Osteocyte (in vitro differentiated cells): ENCODE measurements around the gene TMEM178B. TPM values are rescaled to one million over a fixed set of nuclear protein-coding genes. Genes with fewer than 3 reads are reported as not detected.

Experiments used
- DNase-seq: peaks from one replicate; pipeline ENCODE4 v3.0.0; 2021; ENCODE audit warnings: mixed read lengths; ENCODE audit not compliant: unreplicated experiment; ENCODE audit errors: extremely low spot score
- H3K27ac Mint-ChIP-seq: one replicate; pipeline ENCODE4 v1.8.0; 2021; ENCODE audit warnings: mild to moderate bottlenecking, mixed read lengths; ENCODE audit not compliant: unreplicated experiment
- H3K27me3 Mint-ChIP-seq: one replicate; pipeline ENCODE4 v1.8.0; 2021; ENCODE audit warnings: mixed read lengths; ENCODE audit not compliant: unreplicated experiment
- H3K36me3 Mint-ChIP-seq: one replicate; pipeline ENCODE4 v1.8.0; 2021; ENCODE audit warnings: mixed read lengths; ENCODE audit not compliant: unreplicated experiment
- H3K4me1 Mint-ChIP-seq: one replicate; pipeline ENCODE4 v1.8.0; 2021; ENCODE audit warnings: mixed read lengths; ENCODE audit not compliant: unreplicated experiment
- H3K4me3 Mint-ChIP-seq: one replicate; pipeline ENCODE4 v1.8.0; 2021; ENCODE audit warnings: mild to moderate bottlenecking, moderate library complexity, mixed read lengths; ENCODE audit not compliant: unreplicated experiment
- H3K9me3 Mint-ChIP-seq: one replicate; pipeline ENCODE4 v1.8.0; 2021; ENCODE audit warnings: mixed read lengths; ENCODE audit not compliant: unreplicated experiment
- total RNA-seq: library from RNA; stranded (reverse); gene quantifications from 2 replicates; pipeline ENCODE4 v1.2.1, GENCODE V29; 2021
- TF ChIP-seq, protein P1 (sequence below): fragments of 200-600 bp; sonication (generic); IDR thresholded peaks from 2 replicates; pipeline ENCODE4 v1.5.0; 2021; ENCODE audit warnings: antibody characterized with exemption, mild to moderate bottlenecking, moderate library complexity

Gene TMEM178B
- total RNA-seq, 1 donor from 2014 or later, result 0.70 TPM

DNA sequence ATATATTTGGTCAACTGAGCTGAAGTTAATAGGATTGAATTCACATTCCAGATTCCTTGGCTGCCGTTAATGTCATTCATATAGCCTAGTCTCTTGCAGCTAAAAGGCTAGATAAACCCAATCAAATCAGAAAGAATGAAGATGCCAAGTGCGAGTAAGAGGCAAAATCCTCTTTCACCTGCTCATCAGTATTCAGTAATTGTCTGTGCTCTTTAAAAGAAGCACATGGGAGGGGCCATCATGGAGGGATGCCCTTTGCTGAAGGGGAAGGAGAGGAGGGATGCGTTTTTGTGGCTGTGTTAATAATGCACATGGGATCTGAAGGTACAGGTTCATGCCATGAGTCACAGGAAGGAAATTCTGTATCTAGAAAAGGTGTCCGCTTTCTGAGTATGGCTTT lies 232.2 kb downstream of the TMEM178B start:
- no peaks in the 10 kb centered on the region for H3K9me3 Mint-ChIP-seq
- TF ChIP-seq, protein P1, sequence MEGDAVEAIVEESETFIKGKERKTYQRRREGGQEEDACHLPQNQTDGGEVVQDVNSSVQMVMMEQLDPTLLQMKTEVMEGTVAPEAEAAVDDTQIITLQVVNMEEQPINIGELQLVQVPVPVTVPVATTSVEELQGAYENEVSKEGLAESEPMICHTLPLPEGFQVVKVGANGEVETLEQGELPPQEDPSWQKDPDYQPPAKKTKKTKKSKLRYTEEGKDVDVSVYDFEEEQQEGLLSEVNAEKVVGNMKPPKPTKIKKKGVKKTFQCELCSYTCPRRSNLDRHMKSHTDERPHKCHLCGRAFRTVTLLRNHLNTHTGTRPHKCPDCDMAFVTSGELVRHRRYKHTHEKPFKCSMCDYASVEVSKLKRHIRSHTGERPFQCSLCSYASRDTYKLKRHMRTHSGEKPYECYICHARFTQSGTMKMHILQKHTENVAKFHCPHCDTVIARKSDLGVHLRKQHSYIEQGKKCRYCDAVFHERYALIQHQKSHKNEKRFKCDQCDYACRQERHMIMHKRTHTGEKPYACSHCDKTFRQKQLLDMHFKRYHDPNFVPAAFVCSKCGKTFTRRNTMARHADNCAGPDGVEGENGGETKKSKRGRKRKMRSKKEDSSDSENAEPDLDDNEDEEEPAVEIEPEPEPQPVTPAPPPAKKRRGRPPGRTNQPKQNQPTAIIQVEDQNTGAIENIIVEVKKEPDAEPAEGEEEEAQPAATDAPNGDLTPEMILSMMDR, result no peak
- no peaks in the 10 kb centered on the region for H3K36me3 Mint-ChIP-seq
- H3K27me3 Mint-ChIP-seq, result peaks cover 3% of the 10 kb centered on the region
- no peaks in the 10 kb centered on the region for H3K4me1 Mint-ChIP-seq
- H3K4me3 Mint-ChIP-seq, result no peak overlapping the region
- peak; percentile 27 for DNase-seq
- H3K27ac Mint-ChIP-seq, result no peak overlapping the region

DNA sequence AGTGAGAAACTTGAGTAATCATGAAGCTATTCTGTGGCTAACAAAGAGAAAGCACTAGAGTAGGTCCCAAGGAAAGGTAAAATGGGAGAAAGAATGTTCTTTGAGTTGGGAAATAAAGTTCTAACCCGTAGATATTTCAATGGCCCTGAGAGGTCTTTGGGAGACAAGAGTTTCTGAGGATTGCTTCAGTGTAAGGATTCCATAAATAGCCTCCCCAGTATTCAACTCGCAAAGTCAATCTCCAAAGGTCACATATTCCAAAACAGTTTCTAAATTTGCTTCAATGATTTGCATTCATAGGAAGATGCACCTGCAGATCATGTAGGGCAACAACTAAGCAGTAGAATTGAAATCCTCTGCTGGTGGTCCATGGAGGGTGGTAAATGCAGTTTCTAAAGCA lies 238.5 kb downstream of the TMEM178B start:
- no peaks in the 10 kb centered on the region for H3K36me3 Mint-ChIP-seq
- no peaks in the 10 kb centered on the region for H3K27me3 Mint-ChIP-seq
- no peak overlapping the region for H3K4me3 Mint-ChIP-seq
- DNase-seq, result no peak
- no peaks in the 10 kb centered on the region for H3K9me3 Mint-ChIP-seq
- no peaks in the 10 kb centered on the region for H3K4me1 Mint-ChIP-seq
- no peak overlapping the region for H3K27ac Mint-ChIP-seq
- TF ChIP-seq, protein P1, result no peak

DNA sequence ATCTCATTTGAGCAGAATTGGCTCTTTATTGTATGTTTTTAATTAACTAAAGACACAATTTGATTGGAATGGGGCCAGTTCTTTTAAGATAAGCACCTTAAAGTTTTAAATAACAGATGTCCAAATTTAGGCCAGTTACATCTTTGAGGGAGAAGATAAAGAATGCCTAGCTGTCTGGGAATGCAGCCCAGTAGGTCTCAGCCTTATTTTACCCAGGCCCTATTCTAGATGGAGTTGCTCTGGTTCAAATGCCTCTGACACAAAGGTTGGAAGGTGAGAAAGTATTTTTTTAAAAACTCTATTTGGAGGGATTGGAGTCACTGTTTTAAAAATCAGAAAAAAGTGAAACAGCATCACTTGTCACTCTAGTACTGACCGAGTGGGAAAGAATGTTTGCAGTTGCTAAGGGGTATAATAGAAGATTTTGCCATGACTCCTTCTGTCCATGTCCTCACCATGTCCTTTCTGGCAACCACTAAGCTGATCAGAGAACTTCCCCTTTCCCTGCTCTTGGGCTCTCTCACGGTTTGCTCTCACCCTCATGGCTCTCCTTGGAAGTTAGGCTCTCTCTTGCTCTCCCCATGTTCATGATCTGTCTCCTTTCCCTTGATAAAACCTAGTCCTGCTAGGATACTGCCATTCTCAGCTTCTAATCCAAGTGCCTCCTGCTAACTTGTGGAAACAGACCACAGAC lies 239.1 kb downstream of the TMEM178B start:
- TF ChIP-seq, protein P1, result no peak
- Mint-ChIP-seq H3K4me3 (no peak overlapping the region), H3K27me3 (no peaks in the 10 kb centered on the region), H3K27ac (no peak overlapping the region), H3K9me3 (no peaks in the 10 kb centered on the region), H3K36me3 (no peaks in the 10 kb centered on the region), H3K4me1 (no peaks in the 10 kb centered on the region)
- DNase-seq, result no peak

DNA sequence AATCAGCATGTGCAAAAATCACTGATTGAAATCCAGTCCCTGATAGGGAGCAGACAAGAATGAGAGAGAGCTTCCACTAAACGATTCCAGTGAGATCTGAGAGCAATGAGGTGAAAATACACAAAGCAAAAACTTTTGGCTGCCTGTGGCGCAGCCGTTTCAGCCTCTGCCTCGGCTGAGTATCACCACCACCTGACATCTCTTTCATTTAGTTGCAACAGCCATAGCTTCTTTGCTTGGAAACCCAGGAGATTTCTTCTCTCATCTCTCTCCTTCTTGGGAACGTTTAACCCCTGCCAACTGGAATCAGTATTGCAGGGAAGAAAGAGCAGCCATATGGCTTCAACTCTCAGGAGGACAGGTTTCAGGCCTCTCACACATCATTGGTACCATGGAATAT lies 240.0 kb downstream of the TMEM178B start:
- DNase-seq, result no peak
- no peaks in the 10 kb centered on the region for H3K4me1 Mint-ChIP-seq
- H3K36me3 Mint-ChIP-seq, result no peaks in the 10 kb centered on the region
- TF ChIP-seq, protein P1, result no peak
- H3K27ac Mint-ChIP-seq, result no peak overlapping the region
- H3K27me3 Mint-ChIP-seq, result no peaks in the 10 kb centered on the region
- no peak overlapping the region for H3K4me3 Mint-ChIP-seq
- H3K9me3 Mint-ChIP-seq, result no peaks in the 10 kb centered on the region

DNA sequence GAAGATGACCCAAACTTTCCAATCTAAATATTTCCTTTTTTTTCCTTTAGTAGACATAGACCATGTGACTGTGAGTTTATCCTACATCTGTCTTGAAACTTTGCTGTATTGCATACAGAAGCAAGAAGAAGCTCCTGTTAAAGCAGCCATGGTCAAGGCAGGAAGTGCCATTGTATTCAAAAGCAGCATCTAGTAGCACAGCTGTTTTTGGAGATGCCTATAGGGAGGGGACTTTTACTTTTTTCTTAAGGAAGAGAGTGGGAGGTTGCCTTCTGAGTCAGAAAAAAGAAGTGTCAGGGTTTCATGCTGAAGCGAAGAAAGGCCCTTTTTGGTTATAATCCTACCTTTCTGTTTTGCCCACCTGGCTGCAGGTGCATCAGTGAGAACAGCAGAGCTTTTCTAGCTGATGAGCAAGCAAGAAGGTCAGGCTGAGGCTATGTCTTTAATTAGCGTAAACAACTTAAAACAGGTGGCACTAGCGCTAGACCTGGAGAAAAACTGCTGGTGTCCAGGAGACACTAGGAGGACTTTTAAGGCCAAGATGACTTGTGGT lies 243.2 kb downstream of the TMEM178B start:
- no peak for DNase-seq
- no peaks in the 10 kb centered on the region for H3K27me3 Mint-ChIP-seq
- no peaks in the 10 kb centered on the region for H3K4me1 Mint-ChIP-seq
- TF ChIP-seq, protein P1, result no peak
- H3K9me3 Mint-ChIP-seq, result no peaks in the 10 kb centered on the region
- H3K4me3 Mint-ChIP-seq, result no peak overlapping the region
- no peak overlapping the region for H3K27ac Mint-ChIP-seq
- H3K36me3 Mint-ChIP-seq, result no peaks in the 10 kb centered on the region
